Measurements from ENCODE around the gene UGT2B15. TPM values are rescaled to one million over a fixed set of nuclear protein-coding genes. Genes with fewer than 3 reads are reported as not detected.
"Not testable (repeated sequence)": the region's sequence is repeated elsewhere in the genome, so short reads cannot be mapped to it uniquely, and the experiment has no call there.

The UGT2B15 gene
- total RNA-seq, 3 donors from 2014 or later: 0.98 to 2.0 TPM; not detected in 1

- intact Hi-C loops (cut with DNase I; ENCODE audit: low total_unique reads): no loop called here
- Histone ChIP-seq H3K4me3 (no peak overlapping the region), H3K27me3 (no peaks in the 10 kb centered on the region), H3K27ac (no peak overlapping the region), H3K36me3 (no peaks in the 10 kb centered on the region), H3K4me1 (no peaks in the 10 kb centered on the region), H3K9me3 (no peaks in the 10 kb centered on the region)
- DNase-seq (ENCODE audit: low spot score in 2 of 2): no peak
- no peak for TF ChIP-seq CTCF (IDR thresholded peaks at IDR 0.05)
- TF ChIP-seq POLR2A (IDR thresholded peaks at IDR 0.05): no peak
- no peak for TF ChIP-seq POLR2AphosphoS5 (IDR thresholded peaks at IDR 0.05)
These were observed 40.1 kb downstream of the UGT2B15 start for GRCh38 chr4:68630371-68630770.

GRCh38 chr4:68622731-68623130, 47.7 kb downstream of the UGT2B15 start:
- not testable (repeated sequence) for H3K4me1 ChIP-seq

GRCh38 chr4:68617003-68617698, 53.3 kb downstream of the UGT2B15 start:
- H3K4me3 ChIP-seq: no peak overlapping the region
- DNase-seq (ENCODE audit: low spot score in 2 of 2): no peak
- H3K4me1 ChIP-seq: no peaks in the 10 kb centered on the region
- no peaks in the 10 kb centered on the region for H3K27me3 ChIP-seq
- no peaks in the 10 kb centered on the region for H3K36me3 ChIP-seq
- no peak for TF ChIP-seq POLR2AphosphoS5 (IDR thresholded peaks at IDR 0.05)
- TF ChIP-seq POLR2A (IDR thresholded peaks at IDR 0.05): no peak
- no peak for TF ChIP-seq CTCF (IDR thresholded peaks at IDR 0.05)
- H3K27ac ChIP-seq: no peak overlapping the region
- intact Hi-C loops (cut with DNase I; ENCODE audit: low total_unique reads): no loop called here
- H3K9me3 ChIP-seq: no peaks in the 10 kb centered on the region

More at GRCh38 chr4:68622731-68623130, 47.7 kb downstream of the UGT2B15 start:
- H3K27ac ChIP-seq; H3K36me3 ChIP-seq; intact Hi-C loops (cut with DNase I; ENCODE audit: low total_unique reads); H3K4me3 ChIP-seq; H3K9me3 ChIP-seq; DNase-seq (ENCODE audit: low spot score in 2 of 2); H3K27me3 ChIP-seq: not testable (repeated sequence)

GRCh38 chr4:68615699-68616422, 54.6 kb downstream of the UGT2B15 start:
- no peak for TF ChIP-seq POLR2AphosphoS5 (IDR thresholded peaks at IDR 0.05)
- TF ChIP-seq CTCF (IDR thresholded peaks at IDR 0.05): no peak
- TF ChIP-seq POLR2A (IDR thresholded peaks at IDR 0.05): no peak
- H3K27me3 ChIP-seq: no peaks in the 10 kb centered on the region
- H3K9me3 ChIP-seq: no peaks in the 10 kb centered on the region
- no peak for DNase-seq (ENCODE audit: low spot score in 2 of 2)
- H3K4me3 ChIP-seq: no peak overlapping the region
- intact Hi-C loops (cut with DNase I; ENCODE audit: low total_unique reads): no loop called here
- H3K27ac ChIP-seq: no peak overlapping the region
- H3K4me1 ChIP-seq: no peaks in the 10 kb centered on the region
- H3K36me3 ChIP-seq: no peaks in the 10 kb centered on the region

GRCh38 chr4:68613752-68614151, 56.7 kb downstream of the UGT2B15 start:
- TF ChIP-seq CTCF (IDR thresholded peaks at IDR 0.05) (no peak), POLR2A (IDR thresholded peaks at IDR 0.05) (no peak), POLR2AphosphoS5 (IDR thresholded peaks at IDR 0.05) (no peak)
- DNase-seq (ENCODE audit: low spot score in 2 of 2): no peak
- no peaks in the 10 kb centered on the region for H3K27me3 ChIP-seq
- no peak overlapping the region for H3K4me3 ChIP-seq
- H3K36me3 ChIP-seq: no peaks in the 10 kb centered on the region
- no peak overlapping the region for H3K27ac ChIP-seq
- no peaks in the 10 kb centered on the region for H3K4me1 ChIP-seq
- intact Hi-C loops (cut with DNase I; ENCODE audit: low total_unique reads): no loop called here
- H3K9me3 ChIP-seq: no peaks in the 10 kb centered on the region

All from breast epithelium (tissue), 4 donors.